HK-2 (cell line): ENCODE results near the gene SPEG.
A peak's percentile ranks its signal among the peaks of the same experiment; 100 is the strongest.

ENCODE experiments used
- DNase-seq: peaks from one replicate; pipeline ENCODE4 v3.0.0-alpha.2; 2018; ENCODE audit not compliant: unreplicated experiment

SPEG gene

GRCh38 chr2:219496825-219497494, 62.3 kb downstream of the SPEG start:
- DNase-seq: no peak

- DNase-seq: peak; percentile 89
Observed at GRCh38 chr2:219497495-219498279, 63.0 kb downstream of the SPEG start.

GRCh38 chr2:219498280-219499057, 63.8 kb downstream of the SPEG start, which contains the start of gene GMPPA:
TSS of gene GMPPA (plus strand) at chr2:219498891. CDS start at chr2:219499976, 1,085 bp downstream.
- DNase-seq: peak; percentile 97

- no peak for DNase-seq
Observed at GRCh38 chr2:219499058-219499307, 64.3 kb downstream of the SPEG start.

- DNase-seq: no peak
Observed at GRCh38 chr2:219499555-219499954, 64.9 kb downstream of the SPEG start.

GRCh38 chr2:219500135-219500534, 65.5 kb downstream of the SPEG start:
- DNase-seq: no peak

- no peak for DNase-seq
Observed at GRCh38 chr2:219501849-219502248, 67.2 kb downstream of the SPEG start.

GRCh38 chr2:219502618-219503017, 68.0 kb downstream of the SPEG start:
- no peak for DNase-seq

GRCh38 chr2:219505585-219505984, 70.9 kb downstream of the SPEG start:
- no peak for DNase-seq

- no peak for DNase-seq
Observed at GRCh38 chr2:219506153-219506801, 71.6 kb downstream of the SPEG start.

GRCh38 chr2:219506802-219507526, 72.3 kb downstream of the SPEG start:
- DNase-seq: no peak

- DNase-seq: no peak
Observed at GRCh38 chr2:219507581-219508443, 73.2 kb downstream of the SPEG start.

- no peak for DNase-seq
Observed at GRCh38 chr2:219508444-219508734, 73.7 kb downstream of the SPEG start.

GRCh38 chr2:219508971-219509779, 74.5 kb downstream of the SPEG start:
- DNase-seq: no peak

- peak; percentile 58 for DNase-seq
Observed at GRCh38 chr2:219509780-219510511, 75.3 kb downstream of the SPEG start.

GRCh38 chr2:219510512-219511135, 76.0 kb downstream of the SPEG start:
- no peak for DNase-seq

GRCh38 chr2:219511547-219512325, 77.1 kb downstream of the SPEG start:
- no peak for DNase-seq
